Astrocyte (in vitro differentiated cells and primary cell): Measurements from ENCODE around the gene APBA2.

Source experiments
- EZH2 ChIP-seq: IDR thresholded peaks from 2 replicates; pipeline ENCODE4 v1.6.1; 2012; ENCODE audit warnings: mild to moderate bottlenecking, low read length, inconsistent platforms; ENCODE audit not compliant: insufficient read depth
- TF ChIP-seq, protein P1 (sequence below): IDR thresholded peaks from 2 replicates; pipeline ENCODE4 v1.5.1; 2011; ENCODE audit warnings: low read depth, mild to moderate bottlenecking, inconsistent platforms, low read length, moderate library complexity; ENCODE audit not compliant: insufficient read depth

DNA sequence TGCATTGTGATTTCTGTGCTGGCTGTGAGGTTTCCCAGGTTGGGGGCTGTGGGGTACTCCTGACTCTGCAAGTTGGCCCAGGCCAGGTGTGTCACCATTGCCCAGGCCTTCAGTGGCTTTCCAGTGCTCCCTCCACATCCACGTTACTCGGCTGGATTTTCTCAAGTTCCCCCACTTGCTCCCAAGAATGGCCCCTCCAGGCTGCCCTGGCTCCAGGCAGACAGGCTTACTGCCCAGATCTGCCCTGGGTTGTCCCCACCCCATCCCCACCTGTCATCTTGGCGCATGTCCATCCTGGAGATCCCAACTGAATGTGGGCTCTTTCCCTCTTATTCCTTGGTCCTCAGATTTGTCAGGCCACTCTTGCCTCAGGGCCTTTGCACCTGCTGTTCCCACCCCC is 3.6 kb downstream of the APBA2 start:
- TF ChIP-seq EZH2 = no peak
- TF ChIP-seq, protein P1, sequence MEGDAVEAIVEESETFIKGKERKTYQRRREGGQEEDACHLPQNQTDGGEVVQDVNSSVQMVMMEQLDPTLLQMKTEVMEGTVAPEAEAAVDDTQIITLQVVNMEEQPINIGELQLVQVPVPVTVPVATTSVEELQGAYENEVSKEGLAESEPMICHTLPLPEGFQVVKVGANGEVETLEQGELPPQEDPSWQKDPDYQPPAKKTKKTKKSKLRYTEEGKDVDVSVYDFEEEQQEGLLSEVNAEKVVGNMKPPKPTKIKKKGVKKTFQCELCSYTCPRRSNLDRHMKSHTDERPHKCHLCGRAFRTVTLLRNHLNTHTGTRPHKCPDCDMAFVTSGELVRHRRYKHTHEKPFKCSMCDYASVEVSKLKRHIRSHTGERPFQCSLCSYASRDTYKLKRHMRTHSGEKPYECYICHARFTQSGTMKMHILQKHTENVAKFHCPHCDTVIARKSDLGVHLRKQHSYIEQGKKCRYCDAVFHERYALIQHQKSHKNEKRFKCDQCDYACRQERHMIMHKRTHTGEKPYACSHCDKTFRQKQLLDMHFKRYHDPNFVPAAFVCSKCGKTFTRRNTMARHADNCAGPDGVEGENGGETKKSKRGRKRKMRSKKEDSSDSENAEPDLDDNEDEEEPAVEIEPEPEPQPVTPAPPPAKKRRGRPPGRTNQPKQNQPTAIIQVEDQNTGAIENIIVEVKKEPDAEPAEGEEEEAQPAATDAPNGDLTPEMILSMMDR = no peak
